ENCODE results near the gene ANKRD17. TPM values are rescaled to one million over a fixed set of nuclear protein-coding genes. Genes with fewer than 3 reads are reported as not detected.

Gene ANKRD17
- total and polyA plus RNA-seq, 9 of the 15 experiments (the other 6 are each of a cell fraction or from before 2014, with no cell fraction given), result 25.5 to 86.9 (median 52.2) TPM

- TF ChIP-seq ZNF76 (CRISPR knock-in tag; IDR thresholded peaks at IDR 0.05; ENCODE audit: borderline replicate concordance) (no peak), TSC22D4 (tag; IDR thresholded peaks at IDR 0.05) (no peak), HDAC8 (tag; IDR thresholded peaks at IDR 0.05) (no peak), RNF219 (CRISPR knock-in tag; IDR thresholded peaks at IDR 0.05) (no peak), CEBPG (CRISPR knock-in tag; IDR thresholded peaks at IDR 0.05) (no peak), CEBPG (tag; conservative IDR thresholded peaks at IDR 0.05 in 1 of 2, IDR thresholded peaks at IDR 0.05 in 1 of 2) (peak in 1 of 2 experiments; percentile 27; a peak in 2 of 4 replicates), TARDBP (IDR thresholded peaks at IDR 0.05) (no peak), CBX2 (IDR thresholded peaks at IDR 0.05; ENCODE audit: insufficient read depth, low read length, poor library complexity, severe bottlenecking) (no peak), LCOR (CRISPR knock-in tag; IDR thresholded peaks at IDR 0.05) (0 out of 2 replicates have a peak, but pooled peaks have one; percentile 34), KLF10 (CRISPR knock-in tag; IDR thresholded peaks at IDR 0.05) (no peak), ATF2 (CRISPR knock-in tag; IDR thresholded peaks at IDR 0.05) (no peak), ZNF511 (CRISPR knock-in tag; IDR thresholded peaks at IDR 0.05) (no peak), ZNF449 (CRISPR knock-in tag; IDR thresholded peaks at IDR 0.05) (no peak), JUND (IDR thresholded peaks at IDR 0.05; ENCODE audit: borderline replicate concordance, low read depth, low read length) (0 out of 2 replicates have a peak, but pooled peaks have one; percentile 5), JUND (tag; IDR thresholded peaks at IDR 0.05; ENCODE audit: borderline replicate concordance, low read depth, low read length) (no peak), TAF15 (IDR thresholded peaks at IDR 0.05; ENCODE audit: low read depth, low read length) (no peak), GTF2A2 (tag; IDR thresholded peaks at IDR 0.05) (no peak), PHB2 (IDR thresholded peaks at IDR 0.05; ENCODE audit: low read depth) (no peak), SMARCA4 (IDR thresholded peaks at IDR 0.05) (0 out of 2 replicates have a peak, but pooled peaks have one; percentile 53), CBFA2T3 (IDR thresholded peaks at IDR 0.05) (peak; percentile 80), SMARCE1 (IDR thresholded peaks at IDR 0.05) (peak; percentile 46; the same call in 1 of the 2 replicates), MTA2 (IDR thresholded peaks at IDR 0.05; ENCODE audit: low read depth) (0 out of 2 replicates have a peak, but pooled peaks have one; percentile 14), ERF (CRISPR knock-in tag; IDR thresholded peaks at IDR 0.05) (no peak), CEBPB (tag; IDR thresholded peaks at IDR 0.05) (peak; percentile 51), ZNF174 (CRISPR knock-in tag; IDR thresholded peaks at IDR 0.05) (no peak), BHLHE40 (IDR thresholded peaks at IDR 0.05; ENCODE audit: low read length) (no peak)
These were observed 27.6 kb downstream of the ANKRD17 start (continued) for GRCh38 chr4:73230865-73231517.
